ENCODE results near the gene TMEM217.

TMEM217 gene

GRCh38 chr6:37238381-37238780 is 19.6 kb downstream of the TMEM217 start:
- no peak for DNase-seq (ENCODE audit: low spot score)
- no peak for TF ChIP-seq CTCF (IDR thresholded peaks at IDR 0.05; ENCODE audit: extremely low read depth, missing control alignments)

- TF ChIP-seq CTCF (IDR thresholded peaks at IDR 0.05; ENCODE audit: extremely low read depth, missing control alignments), result no peak
- no peak for DNase-seq (ENCODE audit: low spot score)
These were observed 20.2 kb downstream of the TMEM217 start for GRCh38 chr6:37237789-37238188.

GRCh38 chr6:37236921-37237320 is 21.0 kb downstream of the TMEM217 start:
- TF ChIP-seq CTCF (IDR thresholded peaks at IDR 0.05; ENCODE audit: extremely low read depth, missing control alignments), result no peak
- no peak for DNase-seq (ENCODE audit: low spot score)

- TF ChIP-seq CTCF (IDR thresholded peaks at IDR 0.05; ENCODE audit: extremely low read depth, missing control alignments), result no peak
- DNase-seq (ENCODE audit: low spot score), result no peak
These were observed 24.4 kb downstream of the TMEM217 start for GRCh38 chr6:37233541-37233940.

GRCh38 chr6:37232430-37233017 is 25.4 kb downstream of the TMEM217 start:
- TF ChIP-seq CTCF (IDR thresholded peaks at IDR 0.05; ENCODE audit: extremely low read depth, missing control alignments), result no peak
- DNase-seq (ENCODE audit: low spot score), result no peak

GRCh38 chr6:37230104-37230503 is 27.8 kb downstream of the TMEM217 start:
- no peak for TF ChIP-seq CTCF (IDR thresholded peaks at IDR 0.05; ENCODE audit: extremely low read depth, missing control alignments)
- DNase-seq (ENCODE audit: low spot score), result no peak

- no peak for DNase-seq (ENCODE audit: low spot score)
- TF ChIP-seq CTCF (IDR thresholded peaks at IDR 0.05; ENCODE audit: extremely low read depth, missing control alignments), result no peak
These were observed 32.4 kb downstream of the TMEM217 start for GRCh38 chr6:37225350-37226169.
